GM20000 (cell line): ENCODE data around the gene DNAH11.

ENCODE experiments used
- DNase-seq: peaks from one replicate; pipeline ENCODE4 v3.0.0; 2012; ENCODE audit warnings: low spot score
- TF ChIP-seq, protein P1 (sequence below): IDR thresholded peaks from 2 replicates; pipeline ENCODE4 v1.5.1; 2012; ENCODE audit warnings: mild to moderate bottlenecking, control low read depth; ENCODE audit errors: extremely low read depth, missing control alignments

Gene DNAH11

DNA sequence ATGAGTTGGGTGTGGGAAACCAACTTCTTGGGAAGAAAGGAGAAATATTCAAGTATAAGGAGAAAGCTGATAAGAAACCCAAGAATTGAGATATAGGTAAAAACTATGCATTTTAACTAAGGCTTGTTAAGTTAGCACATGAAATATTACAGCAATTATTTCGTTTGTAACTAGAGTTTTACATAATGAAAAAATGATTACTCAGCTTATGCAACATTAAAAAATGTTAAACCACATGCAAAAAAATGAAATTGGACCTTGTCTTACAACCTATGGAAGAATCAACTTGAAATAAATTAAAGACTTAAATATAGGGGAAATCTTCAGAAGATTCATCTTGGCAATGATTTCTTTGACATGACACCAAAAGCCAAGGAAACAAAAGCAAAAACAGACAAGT, 219.6 kb downstream of the DNAH11 start:
- no peak for DNase-seq
- TF ChIP-seq, protein P1, sequence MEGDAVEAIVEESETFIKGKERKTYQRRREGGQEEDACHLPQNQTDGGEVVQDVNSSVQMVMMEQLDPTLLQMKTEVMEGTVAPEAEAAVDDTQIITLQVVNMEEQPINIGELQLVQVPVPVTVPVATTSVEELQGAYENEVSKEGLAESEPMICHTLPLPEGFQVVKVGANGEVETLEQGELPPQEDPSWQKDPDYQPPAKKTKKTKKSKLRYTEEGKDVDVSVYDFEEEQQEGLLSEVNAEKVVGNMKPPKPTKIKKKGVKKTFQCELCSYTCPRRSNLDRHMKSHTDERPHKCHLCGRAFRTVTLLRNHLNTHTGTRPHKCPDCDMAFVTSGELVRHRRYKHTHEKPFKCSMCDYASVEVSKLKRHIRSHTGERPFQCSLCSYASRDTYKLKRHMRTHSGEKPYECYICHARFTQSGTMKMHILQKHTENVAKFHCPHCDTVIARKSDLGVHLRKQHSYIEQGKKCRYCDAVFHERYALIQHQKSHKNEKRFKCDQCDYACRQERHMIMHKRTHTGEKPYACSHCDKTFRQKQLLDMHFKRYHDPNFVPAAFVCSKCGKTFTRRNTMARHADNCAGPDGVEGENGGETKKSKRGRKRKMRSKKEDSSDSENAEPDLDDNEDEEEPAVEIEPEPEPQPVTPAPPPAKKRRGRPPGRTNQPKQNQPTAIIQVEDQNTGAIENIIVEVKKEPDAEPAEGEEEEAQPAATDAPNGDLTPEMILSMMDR, result no peak

DNA sequence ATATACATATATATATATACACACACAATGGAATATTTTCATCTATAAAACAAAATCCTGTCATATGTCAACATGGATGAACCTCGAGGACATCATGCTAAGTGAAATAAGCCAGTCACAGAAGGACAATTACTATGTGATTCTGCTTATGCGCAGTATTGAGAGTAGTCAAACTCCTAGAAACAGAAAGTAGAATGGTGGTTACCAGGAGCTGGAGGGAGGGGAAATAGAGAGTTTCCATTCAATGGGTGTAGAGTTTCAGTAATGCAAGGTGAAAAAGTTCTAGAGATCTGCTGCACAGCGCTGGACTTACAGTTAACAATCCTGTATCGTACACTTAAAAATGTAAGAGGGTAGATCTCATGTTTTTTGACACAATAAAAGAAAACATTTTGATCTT, 221.0 kb downstream of the DNAH11 start:
- DNase-seq, result no peak
- TF ChIP-seq, protein P1, result no peak

DNA sequence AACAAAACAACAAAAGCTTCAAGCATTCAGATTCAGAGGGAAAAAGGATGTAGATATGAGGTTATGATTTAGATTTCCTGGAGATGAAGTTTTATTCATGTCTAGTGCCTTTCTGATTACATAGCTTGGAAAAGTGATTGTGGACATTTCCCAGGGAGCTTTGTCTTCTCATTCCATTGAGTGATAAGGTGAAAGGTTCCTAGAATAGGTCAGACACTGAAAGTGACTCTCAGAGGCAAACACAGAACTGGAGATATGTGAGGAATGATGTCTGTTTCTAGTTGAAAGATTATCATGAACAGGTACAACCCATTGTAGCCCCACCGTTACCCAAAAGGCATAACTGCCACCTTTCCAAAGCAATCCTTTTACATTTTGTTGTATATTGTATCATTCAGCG, 223.4 kb downstream of the DNAH11 start:
- TF ChIP-seq, protein P1, result no peak
- DNase-seq, result no peak

DNA sequence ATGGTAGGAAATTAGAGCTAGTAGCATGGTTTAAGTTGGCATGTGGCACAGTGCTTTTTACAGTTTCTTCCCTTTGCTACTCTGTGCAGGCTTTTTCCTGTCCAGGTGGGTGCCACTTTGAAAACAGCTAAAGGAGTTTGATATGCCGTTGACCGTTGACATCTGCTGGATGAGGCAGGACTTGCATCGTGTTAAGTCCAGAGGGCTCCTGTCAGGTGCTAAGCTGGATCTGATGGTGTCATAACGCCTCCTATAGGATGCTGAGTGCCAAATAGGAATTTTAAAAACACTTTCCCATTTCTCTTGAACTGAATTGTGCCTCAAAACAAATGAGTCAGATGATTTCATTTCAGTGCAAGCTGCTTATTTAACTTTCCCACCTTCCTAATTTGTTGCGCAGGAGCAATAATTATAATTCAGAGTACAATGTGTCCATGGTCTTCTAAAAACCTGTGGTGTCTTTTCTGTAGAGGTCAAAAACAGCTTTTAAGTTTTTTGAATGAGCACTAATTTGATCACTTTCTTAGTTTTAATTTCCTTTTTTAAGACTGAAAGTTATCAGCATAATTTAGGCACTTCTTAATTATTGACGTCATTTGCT, 224.6 kb downstream of the DNAH11 start:
- TF ChIP-seq, protein P1, result peak; percentile 56
- DNase-seq, result peak; percentile 42

DNA sequence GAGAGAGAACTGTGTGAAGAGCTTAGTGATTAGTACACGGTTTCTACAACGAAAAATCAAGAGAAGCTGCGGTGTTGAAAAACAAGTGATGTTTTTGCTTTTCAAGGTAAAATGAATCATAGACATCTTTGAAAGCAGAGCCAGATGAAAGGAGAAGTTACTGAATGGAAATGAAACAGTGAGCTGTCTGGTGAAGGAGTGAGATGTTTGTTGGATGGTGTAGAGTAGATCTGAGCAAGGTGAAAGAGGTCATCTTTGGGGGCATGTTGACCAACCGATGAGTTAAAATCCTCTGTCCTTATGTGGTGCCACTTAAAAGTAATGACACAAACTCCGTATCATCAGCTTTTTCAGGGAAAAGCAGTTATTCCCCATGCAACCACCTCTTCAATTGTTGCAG, 225.4 kb downstream of the DNAH11 start:
- TF ChIP-seq, protein P1, result no peak
- no peak for DNase-seq

DNA sequence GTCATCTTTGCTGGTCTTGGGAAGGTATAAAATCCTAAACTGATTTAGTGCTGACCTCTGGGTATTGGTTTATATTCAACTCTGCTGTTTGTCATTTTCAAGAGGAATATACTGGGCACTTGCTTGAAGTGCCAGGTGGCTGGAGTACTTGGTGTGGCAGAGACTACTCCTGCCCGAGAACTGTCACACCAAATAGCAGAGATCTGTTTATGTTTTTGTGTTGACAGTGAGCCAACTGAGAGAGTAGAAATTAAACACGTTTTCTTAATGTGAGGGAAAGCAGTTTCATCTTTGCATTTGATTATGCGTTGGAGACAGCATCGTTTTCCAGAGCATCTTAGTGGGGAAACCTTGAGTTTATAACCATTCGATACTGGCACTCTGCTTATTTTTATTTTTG, 228.4 kb downstream of the DNAH11 start:
- TF ChIP-seq, protein P1, result no peak
- DNase-seq, result no peak

DNA sequence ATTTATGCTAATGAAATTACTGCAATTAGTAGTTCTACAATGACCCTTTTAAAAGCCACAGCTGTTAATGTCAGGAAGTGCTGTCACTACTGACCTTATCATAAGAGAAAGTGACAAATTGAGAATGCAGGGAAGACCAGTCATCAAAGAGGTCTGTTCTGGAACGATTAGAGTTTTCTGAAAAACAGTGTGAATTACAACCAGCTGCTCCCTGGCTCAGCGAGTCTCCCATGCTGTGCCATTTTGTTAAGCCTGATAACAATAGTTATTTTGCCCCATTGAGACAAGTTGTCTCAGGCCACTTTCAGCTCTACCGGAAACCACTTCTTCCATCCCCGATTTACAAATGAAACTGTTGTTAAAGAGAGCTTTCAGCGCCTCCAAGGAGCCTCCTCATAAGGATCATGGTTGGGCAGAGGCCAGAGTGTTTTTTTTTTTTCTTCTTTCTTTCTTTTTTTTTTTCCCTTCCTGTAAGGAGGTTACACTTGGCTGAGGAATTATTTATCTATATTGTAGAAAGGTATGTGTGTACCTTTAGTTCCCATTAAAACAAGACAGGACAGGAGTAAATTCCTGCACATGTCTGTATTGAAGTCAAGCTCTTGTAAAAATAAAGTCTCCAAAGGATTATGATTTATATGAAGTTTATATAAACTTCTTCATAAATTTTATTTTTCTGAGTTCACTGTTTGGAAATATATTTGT, 229.2 kb downstream of the DNAH11 start:
- TF ChIP-seq, protein P1, result no peak
- no peak for DNase-seq
